Retinal pigment epithelial cell (primary cell): ENCODE data around the gene ZNF385C.
A peak's percentile ranks its signal among the peaks of the same experiment; 100 is the strongest.

Experiments used
- DNase-seq: peaks from one replicate; pipeline ENCODE4 v3.0.0-alpha.2; 2010; ENCODE audit warnings: low read depth
- H3K4me3 ChIP-seq: 2 replicates; pipeline ENCODE4 v1.5.1; 2011; ENCODE audit warnings: mild to moderate bottlenecking, low read length, control low read depth, moderate library complexity
- CTCF ChIP-seq: conservative IDR thresholded peaks from 2 replicates; pipeline ENCODE4 v1.5.1; 2011; ENCODE audit warnings: low read depth, low read length, control low read depth, inconsistent platforms

Gene ZNF385C

GRCh38 chr17:42052346-42052877 lies 45.9 kb downstream of the ZNF385C start:
- no peak overlapping the region for H3K4me3 ChIP-seq
- DNase-seq, result no peak
- TF ChIP-seq CTCF, result no peak

GRCh38 chr17:42051645-42052044 lies 46.6 kb downstream of the ZNF385C start:
- DNase-seq, result no peak
- no peak overlapping the region for H3K4me3 ChIP-seq
- no peak for TF ChIP-seq CTCF

GRCh38 chr17:42051013-42051400 lies 47.3 kb downstream of the ZNF385C start:
- no peak for DNase-seq
- H3K4me3 ChIP-seq, result peak overlapping the region; percentile 25
- no peak for TF ChIP-seq CTCF

- H3K4me3 ChIP-seq, result peak within 1 kb of the TSS; percentile 51
- peak; percentile 29 for TF ChIP-seq CTCF
- DNase-seq, result no peak
These were observed 47.8 kb downstream of the ZNF385C start, which contains the start of gene C17orf113 for GRCh38 chr17:42050393-42051012. Gene C17orf113 (minus strand): TSS chr17:42050601. CDS start chr17:42043376, 7,225 bp downstream.

- H3K4me3 ChIP-seq, result peak overlapping the region; percentile 51
- no peak for TF ChIP-seq CTCF
- DNase-seq, result no peak
These were observed 48.4 kb downstream of the ZNF385C start for GRCh38 chr17:42049834-42050392.

- H3K4me3 ChIP-seq, result no peak overlapping the region
- no peak for DNase-seq
- no peak for TF ChIP-seq CTCF
These were observed 50.9 kb downstream of the ZNF385C start for GRCh38 chr17:42047343-42047742.

GRCh38 chr17:42045719-42046118 lies 52.6 kb downstream of the ZNF385C start:
- no peak overlapping the region for H3K4me3 ChIP-seq
- no peak for TF ChIP-seq CTCF

More at GRCh38 chr17:42045719-42046118, 52.6 kb downstream of the ZNF385C start:
- DNase-seq, result no peak
